Sigmoid colon (tissue), 4 donors: Measurements from ENCODE around the gene SH3PXD2B.

Source experiments
- CTCF ChIP-seq, 4 experiments: fragments of 450-650 bp in 3 of 4; fragments of 200-600 bp in 1 of 4; IDR thresholded peaks; one replicate each; pipeline ENCODE4 v1.5.1; 2016 to 2019; ENCODE audit warnings: antibody characterized with exemption in 4 of 4, mild to moderate bottlenecking in 3 of 4, moderate library complexity in 2 of 4
- EP300 ChIP-seq, 4 donors: sonication (generic); formaldehyde crosslinking; IDR thresholded peaks; one replicate each; pipeline ENCODE4 v1.6.1; 2017; ENCODE audit warnings: antibody characterized with exemption in 4 of 4
- POLR2A ChIP-seq, 2 donors: fragments of 450-650 bp; IDR thresholded peaks; one replicate each; pipeline ENCODE4 v1.6.1; 2016; ENCODE audit warnings: antibody characterized with exemption in 2 of 2, mild to moderate bottlenecking in 2 of 2, moderate library complexity in 2 of 2
- POLR2AphosphoS5 ChIP-seq, 4 donors: sonication (generic); formaldehyde crosslinking; IDR thresholded peaks; one replicate each; pipeline ENCODE4 v1.6.1; 2017; ENCODE audit warnings: antibody characterized with exemption in 4 of 4

DNA sequence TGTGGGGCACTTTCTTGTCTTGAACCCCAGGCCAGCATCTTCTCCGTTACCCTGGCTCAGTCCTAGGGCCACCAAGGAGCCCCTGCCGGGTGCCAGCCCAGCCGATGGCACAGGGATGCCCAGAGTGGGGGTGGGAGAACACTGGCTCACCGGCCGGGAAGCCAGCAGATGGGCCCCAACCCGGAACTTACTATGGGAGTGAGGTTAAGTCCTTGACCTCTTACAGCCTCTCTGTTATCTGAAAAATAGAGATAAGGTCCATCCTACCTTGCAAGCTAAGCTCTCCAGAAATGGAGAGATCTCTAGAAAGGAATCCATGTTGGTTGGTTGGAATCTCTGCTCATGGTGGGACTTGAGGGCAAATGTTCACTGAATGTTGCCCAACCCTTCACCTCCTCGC, 20.8 kb downstream of the SH3PXD2B start:
- TF ChIP-seq CTCF (IDR thresholded peaks at IDR 0.05) (no peak), POLR2A (IDR thresholded peaks at IDR 0.05) (no peak), POLR2AphosphoS5 (IDR thresholded peaks at IDR 0.05) (no peak), EP300 (IDR thresholded peaks at IDR 0.05) (no peak)
